SJSA1 (cell line): ENCODE data around the gene EPHA2. TPM values are rescaled to one million over a fixed set of nuclear protein-coding genes. Genes with fewer than 3 reads are reported as not detected.
"Not testable (repeated sequence)": the region's sequence is repeated elsewhere in the genome, so short reads cannot be mapped to it uniquely, and the experiment has no call there.

ENCODE experiments used
- DNase-seq, 2 experiments: peaks; one replicate each; pipeline ENCODE4 v3.0.0-alpha.2; 2015 to 2020; ENCODE audit warnings: low spot score in 2 of 2, low read depth in 1 of 2
- H3K27ac ChIP-seq: fragments of 250-450 bp; sonication (Bioruptor Pico); 2 replicates; pipeline ENCODE4 v1.5.1; 2020; ENCODE audit warnings: mild to moderate bottlenecking, moderate library complexity
- H3K27me3 ChIP-seq: fragments of 250-450 bp; sonication (Bioruptor Pico); replicated peaks from 2 replicates; pipeline ENCODE4 v1.5.1; 2020; ENCODE audit warnings: mild to moderate bottlenecking, moderate library complexity
- H3K36me3 ChIP-seq: fragments of 250-450 bp; sonication (Bioruptor Pico); 2 replicates; pipeline ENCODE4 v1.5.1; 2020; ENCODE audit warnings: mild to moderate bottlenecking
- H3K4me1 ChIP-seq: fragments of 250-450 bp; sonication (Bioruptor Pico); replicated peaks from 2 replicates; pipeline ENCODE4 v1.6.1; 2021; ENCODE audit warnings: mild to moderate bottlenecking
- H3K4me3 ChIP-seq: fragments of 250-450 bp; sonication (Bioruptor Pico); 2 replicates; pipeline ENCODE4 v1.5.1; 2020; ENCODE audit warnings: mild to moderate bottlenecking
- H3K9me3 ChIP-seq: fragments of 250-450 bp; sonication (Bioruptor Pico); replicated peaks from 2 replicates; pipeline ENCODE4 v1.5.1; 2020; ENCODE audit warnings: mild to moderate bottlenecking
- total RNA-seq: library from RNA; depleted of rRNA; stranded (reverse); fragments of >200 nt; shearing (Covaris generic); gene quantifications from 2 replicates; pipeline ENCODE4 v1.2.3, GENCODE V29; 2014

The EPHA2 gene
- total RNA-seq, 1 experiment from 2014 or later = 51.0 TPM

DNA sequence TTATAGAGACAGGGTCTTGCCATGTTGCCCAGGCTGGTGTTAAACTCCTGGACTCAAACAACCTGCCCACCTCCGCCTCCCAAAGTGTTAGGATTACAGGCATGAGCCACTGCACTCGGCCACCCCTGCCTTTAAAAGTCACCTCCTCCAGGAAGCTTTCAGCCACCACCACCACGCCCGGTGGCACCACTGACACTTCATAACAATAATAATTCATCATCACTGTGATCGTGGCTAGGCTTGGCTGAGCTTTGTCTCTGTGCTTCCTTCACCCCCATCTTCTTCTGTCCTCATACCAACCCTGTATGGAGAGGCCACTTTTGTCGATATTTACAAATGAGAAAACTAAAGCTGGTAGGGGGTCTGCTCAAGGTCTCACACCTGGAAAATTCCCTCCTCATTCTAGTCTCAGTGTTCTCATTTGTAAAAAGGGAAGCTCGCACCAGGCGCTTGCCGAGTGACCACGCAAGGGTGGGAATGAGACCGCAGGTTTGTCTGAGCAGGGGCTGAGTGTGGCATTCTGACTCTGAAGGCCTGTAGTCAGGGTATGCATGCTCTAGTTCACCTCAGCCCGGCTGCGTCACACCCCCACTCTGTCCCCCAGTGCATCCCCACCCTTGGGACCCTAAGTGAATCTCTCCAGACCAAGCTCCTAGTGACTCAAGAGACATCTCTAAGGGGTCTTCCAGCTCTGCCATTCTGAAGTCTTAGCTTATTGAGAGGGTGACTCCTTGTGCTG, 12.9 kb upstream of the EPHA2 start:
- H3K27me3 ChIP-seq = no peaks in the 10 kb centered on the region
- no peak overlapping the region for H3K27ac ChIP-seq
- no peaks in the 10 kb centered on the region for H3K36me3 ChIP-seq
- peaks cover 26% of the 10 kb centered on the region for H3K4me1 ChIP-seq
- no peak overlapping the region for H3K4me3 ChIP-seq
- no peaks in the 10 kb centered on the region for H3K9me3 ChIP-seq
- no peak for DNase-seq

DNA sequence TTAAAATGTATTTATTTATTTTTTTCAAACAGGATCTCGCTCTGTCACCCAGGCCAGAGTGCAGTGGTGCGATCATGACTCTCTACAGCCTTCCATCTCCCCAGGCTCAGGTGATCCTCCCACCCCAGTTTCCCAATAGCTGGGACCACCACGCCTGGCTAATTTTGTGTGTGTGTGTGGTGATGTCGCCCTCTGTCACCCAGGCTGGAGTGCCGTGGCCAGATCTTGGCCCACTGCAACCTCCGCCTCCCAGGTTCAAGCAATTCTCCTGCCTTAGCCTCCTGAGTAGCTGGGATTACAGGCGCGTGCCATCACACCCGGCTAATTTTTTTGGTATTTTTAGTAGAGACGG, 12.3 kb upstream of the EPHA2 start:
- not testable (repeated sequence) for DNase-seq, H3K36me3 ChIP-seq, H3K4me3 ChIP-seq, H3K27ac ChIP-seq, H3K27me3 ChIP-seq, H3K9me3 ChIP-seq
- H3K4me1 ChIP-seq = peaks cover 26% of the 10 kb centered on the region

DNA sequence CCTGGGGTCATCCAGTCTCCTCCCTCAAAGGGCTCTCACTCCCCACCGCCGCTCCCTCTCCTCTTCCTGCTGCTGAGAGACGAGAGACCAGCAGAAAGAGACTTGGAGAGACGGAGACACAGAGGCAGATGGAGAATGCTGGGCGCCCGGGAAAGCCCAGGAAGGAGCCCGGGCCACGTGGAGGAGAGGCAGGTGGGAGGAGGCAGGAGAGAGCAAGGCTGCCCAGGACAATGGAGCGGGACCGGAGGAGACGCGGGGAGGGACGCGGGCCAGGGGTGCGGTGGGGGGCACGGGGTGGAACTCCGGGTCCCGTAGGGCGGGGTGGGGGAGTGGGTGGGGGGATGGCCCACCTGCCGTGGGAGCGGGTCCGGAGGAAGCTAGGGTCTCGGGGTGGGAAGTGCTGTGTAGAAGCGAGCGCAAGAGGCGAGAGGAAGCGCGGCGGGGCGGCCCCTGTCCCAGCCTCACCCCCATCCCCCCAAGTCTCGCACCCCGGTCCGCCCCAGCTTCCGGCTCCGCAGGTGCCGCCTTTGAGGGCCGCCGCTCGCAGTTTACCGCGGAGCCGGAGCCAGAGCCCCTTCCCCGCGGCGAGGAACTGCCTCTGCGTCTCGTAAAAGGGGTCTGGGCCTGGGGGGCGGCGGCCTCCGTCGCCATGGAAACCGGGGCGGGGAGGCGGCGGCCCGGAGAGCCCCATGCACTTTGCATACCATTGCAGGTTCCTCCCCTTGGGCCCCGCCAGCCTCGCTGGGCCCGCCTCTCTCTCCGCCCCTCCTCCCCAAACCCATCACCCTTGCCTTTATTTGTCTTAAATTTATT, 11.7 kb upstream of the EPHA2 start:
- DNase-seq = no peak
- H3K4me1 ChIP-seq = peaks cover 20% of the 10 kb centered on the region
- no peak overlapping the region for H3K4me3 ChIP-seq
- H3K27me3 ChIP-seq = no peaks in the 10 kb centered on the region
- H3K36me3 ChIP-seq = no peaks in the 10 kb centered on the region
- no peaks in the 10 kb centered on the region for H3K9me3 ChIP-seq
- H3K27ac ChIP-seq = no peak overlapping the region

DNA sequence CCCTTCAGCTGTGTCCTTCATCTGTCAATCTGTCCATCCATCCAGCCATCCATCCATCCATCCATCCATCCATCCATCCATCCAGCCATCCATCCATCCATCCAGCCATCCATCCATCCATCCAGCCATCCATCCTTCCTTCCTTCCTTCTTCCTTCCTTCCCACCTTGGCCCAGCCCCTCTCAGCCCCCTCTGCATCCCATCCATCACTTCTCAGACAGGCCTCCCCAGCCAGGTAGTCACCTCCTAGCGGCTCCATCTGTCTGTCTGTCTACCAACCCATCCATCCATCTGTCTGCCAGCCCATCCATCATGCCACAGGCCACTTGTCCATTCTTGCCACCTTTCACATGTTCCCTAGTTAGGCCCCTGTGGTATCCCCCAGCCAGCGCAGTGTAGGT, 10.2 kb upstream of the EPHA2 start:
- DNase-seq = no peak
- Histone ChIP-seq H3K27ac (no peak overlapping the region), H3K27me3 (no peaks in the 10 kb centered on the region), H3K36me3 (no peaks in the 10 kb centered on the region), H3K4me3 (no peak overlapping the region), H3K4me1 (peaks cover 16% of the 10 kb centered on the region), H3K9me3 (no peaks in the 10 kb centered on the region)

DNA sequence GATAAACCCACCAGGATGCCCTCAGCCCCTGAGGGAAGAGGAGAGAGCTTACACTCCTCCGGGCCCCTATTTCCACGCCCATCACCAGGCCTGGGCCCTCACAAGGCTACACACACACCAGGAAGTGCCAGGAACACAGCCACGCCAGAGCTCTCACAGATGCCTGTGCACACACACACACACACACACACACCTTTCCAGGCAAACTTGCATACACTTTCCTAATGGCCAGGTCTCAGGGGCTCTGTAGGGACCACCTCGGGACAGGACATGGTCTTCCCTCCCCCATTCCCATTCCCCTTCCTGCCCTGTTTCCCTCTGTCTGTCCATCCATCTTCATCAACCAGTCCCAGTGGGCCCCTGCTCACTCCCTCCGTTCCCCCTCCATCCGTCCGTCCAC, 9.7 kb upstream of the EPHA2 start:
- Histone ChIP-seq H3K27ac (no peak overlapping the region), H3K36me3 (no peaks in the 10 kb centered on the region), H3K9me3 (no peaks in the 10 kb centered on the region), H3K4me1 (peaks cover 16% of the 10 kb centered on the region), H3K27me3 (no peaks in the 10 kb centered on the region), H3K4me3 (no peak overlapping the region)
- no peak for DNase-seq

DNA sequence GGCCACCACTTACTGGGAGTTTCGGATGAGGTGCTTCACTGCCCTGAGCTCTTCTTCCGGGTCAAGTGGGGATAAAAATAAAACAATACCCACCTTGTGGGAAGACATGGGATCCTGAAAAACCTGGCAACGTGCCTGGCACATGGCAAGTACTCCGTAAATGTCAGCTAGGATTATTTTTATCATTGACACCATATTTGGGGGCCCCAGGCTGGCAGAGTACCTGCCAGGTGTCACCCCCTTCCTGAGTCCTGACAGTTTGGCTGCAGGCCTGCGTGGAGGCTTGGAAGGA, 9.2 kb upstream of the EPHA2 start:
- no peak overlapping the region for H3K27ac ChIP-seq
- no peaks in the 10 kb centered on the region for H3K27me3 ChIP-seq
- H3K36me3 ChIP-seq = no peaks in the 10 kb centered on the region
- H3K4me1 ChIP-seq = peaks cover 16% of the 10 kb centered on the region
- H3K9me3 ChIP-seq = no peaks in the 10 kb centered on the region
- no peak for DNase-seq
- H3K4me3 ChIP-seq = no peak overlapping the region

DNA sequence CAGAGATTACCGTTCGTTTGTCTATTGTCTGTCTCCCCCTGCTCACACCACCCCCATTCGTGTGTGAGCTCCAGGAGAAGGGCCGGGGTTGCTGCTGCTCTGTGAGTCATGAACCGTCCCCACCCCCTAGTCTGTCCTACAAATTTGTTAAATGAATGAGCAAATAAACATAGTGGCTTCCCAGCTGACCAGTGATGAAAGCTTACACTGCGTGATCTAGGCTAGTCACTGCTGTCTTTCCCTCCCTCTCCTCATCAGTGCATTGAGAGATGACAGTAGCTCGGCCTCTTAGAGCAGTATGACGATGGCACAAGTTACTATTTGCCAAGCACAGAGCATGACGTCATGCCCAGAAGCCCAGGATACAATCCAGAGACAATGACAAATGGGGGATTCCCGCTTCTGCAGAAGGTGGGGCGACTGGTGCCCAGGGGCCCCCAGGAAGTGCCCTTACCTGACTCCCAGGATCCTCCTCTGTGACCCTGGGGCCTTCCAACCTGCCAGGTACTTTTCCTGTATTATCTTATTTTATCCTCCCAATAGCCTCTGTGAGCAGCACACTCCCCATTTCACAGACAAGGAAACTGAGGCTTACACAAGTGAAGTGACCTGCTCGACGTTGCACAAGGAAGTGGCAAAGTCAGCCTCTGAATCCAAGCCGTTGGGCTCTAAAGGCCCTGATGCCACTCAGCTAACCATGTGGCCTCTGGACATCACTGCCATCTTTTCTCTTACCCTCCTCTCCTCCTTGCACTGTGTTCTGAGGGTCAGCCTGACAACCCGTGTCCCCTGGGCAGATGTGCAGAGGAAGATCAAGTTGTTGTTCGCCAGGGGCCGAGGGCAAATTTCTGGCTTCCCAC, 8.6 kb upstream of the EPHA2 start:
- Histone ChIP-seq H3K27ac (peak overlapping the region; percentile 24), H3K36me3 (no peaks in the 10 kb centered on the region)
- peak; percentile 97 to 98 for DNase-seq

DNA sequence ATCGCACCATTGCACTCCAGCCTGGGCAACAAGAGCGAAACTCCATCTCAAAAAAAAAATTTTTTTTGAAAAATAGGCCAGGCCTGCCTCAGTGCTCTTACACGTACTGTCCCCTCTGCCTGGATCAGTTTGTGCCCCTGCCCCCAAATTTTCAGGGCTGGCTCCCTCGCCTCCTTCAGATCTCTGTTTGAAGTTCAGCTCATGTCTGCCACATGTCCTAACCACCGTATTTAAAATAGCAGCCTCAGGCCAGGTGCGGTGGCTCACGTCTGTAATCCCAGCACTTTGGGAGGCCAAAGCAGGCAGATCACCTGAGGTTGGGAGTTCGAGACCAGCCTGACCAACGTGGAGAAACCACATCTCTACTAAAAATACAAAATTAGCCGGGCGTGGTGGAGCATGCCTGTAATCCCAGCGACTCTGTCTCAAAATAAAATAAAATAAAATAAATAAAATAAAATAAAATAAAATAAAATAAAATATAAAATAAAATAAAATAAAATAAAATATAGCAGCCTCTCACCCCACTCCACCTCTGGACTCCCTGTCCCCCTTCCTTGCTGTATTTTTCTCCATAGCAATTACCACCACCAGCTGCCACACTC, 7.8 kb upstream of the EPHA2 start:
- not testable (repeated sequence) for H3K36me3 ChIP-seq, H3K27me3 ChIP-seq, H3K27ac ChIP-seq, DNase-seq, H3K4me3 ChIP-seq, H3K9me3 ChIP-seq
- H3K4me1 ChIP-seq = peaks cover 16% of the 10 kb centered on the region

More for the DNA sequence above, 8.6 kb upstream of the EPHA2 start:
- no peaks in the 10 kb centered on the region for H3K9me3 ChIP-seq
- H3K27me3 ChIP-seq = no peaks in the 10 kb centered on the region
- peaks cover 16% of the 10 kb centered on the region for H3K4me1 ChIP-seq
- no peak overlapping the region for H3K4me3 ChIP-seq

DNA sequence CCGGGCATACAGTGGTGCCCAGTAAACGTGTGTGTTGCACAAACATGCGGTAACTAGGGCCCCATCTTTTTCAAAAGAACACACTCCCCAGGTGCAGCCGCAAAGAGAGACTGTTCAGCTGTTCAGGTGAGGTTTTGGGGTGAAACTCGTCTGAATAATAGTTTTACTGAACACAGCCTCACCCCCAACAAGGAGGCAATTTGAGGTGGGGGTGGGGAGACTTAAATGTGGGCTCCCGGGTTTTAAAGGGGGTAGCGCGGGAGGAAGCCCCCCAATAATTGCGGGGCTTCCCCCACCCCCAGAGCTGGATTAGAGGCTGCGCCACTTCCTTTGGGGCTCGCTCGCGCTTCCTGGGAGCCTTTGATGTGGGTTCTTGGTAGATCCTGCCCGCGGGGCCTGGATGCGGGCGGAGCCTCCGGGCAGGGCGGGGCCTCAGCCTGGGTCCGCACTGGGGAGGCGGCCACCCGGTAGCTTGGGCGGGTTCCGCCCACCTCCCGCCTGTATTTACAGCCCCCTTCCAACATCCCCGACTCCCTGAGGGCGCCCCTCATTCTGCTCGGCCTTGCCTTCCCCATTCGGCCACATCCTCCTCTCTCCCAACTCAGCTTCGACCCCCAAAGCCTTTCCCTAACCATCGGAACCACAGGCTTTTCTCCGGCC, 6.4 kb upstream of the EPHA2 start:
- Histone ChIP-seq H3K4me1 (peaks cover 17% of the 10 kb centered on the region), H3K4me3 (no peak overlapping the region), H3K9me3 (no peaks in the 10 kb centered on the region), H3K27me3 (no peaks in the 10 kb centered on the region), H3K27ac (no peak overlapping the region), H3K36me3 (no peaks in the 10 kb centered on the region)
- DNase-seq = no peak

DNA sequence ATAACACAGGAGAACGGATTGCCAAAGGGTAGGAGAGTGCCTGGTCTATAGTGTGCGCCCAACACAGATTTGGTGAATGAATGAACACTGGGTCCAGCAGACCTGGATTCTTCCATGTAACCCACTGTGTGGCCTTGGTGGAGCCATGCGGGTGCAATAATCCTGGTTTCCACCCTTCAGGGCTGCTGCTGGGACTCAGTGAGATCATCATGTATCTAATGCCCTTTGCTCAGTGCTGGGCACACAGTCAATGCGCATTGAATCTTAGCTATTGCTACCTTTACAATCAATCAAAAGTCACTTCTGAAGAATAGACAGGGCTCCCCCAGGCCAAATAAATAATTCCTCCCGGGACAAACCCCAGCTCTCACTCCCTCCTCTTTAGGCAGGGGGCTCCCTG, 5.8 kb upstream of the EPHA2 start:
- Histone ChIP-seq H3K4me3 (no peak overlapping the region), H3K27ac (no peak overlapping the region), H3K36me3 (no peaks in the 10 kb centered on the region), H3K4me1 (peaks cover 22% of the 10 kb centered on the region), H3K9me3 (no peaks in the 10 kb centered on the region), H3K27me3 (no peaks in the 10 kb centered on the region)
- DNase-seq = no peak

DNA sequence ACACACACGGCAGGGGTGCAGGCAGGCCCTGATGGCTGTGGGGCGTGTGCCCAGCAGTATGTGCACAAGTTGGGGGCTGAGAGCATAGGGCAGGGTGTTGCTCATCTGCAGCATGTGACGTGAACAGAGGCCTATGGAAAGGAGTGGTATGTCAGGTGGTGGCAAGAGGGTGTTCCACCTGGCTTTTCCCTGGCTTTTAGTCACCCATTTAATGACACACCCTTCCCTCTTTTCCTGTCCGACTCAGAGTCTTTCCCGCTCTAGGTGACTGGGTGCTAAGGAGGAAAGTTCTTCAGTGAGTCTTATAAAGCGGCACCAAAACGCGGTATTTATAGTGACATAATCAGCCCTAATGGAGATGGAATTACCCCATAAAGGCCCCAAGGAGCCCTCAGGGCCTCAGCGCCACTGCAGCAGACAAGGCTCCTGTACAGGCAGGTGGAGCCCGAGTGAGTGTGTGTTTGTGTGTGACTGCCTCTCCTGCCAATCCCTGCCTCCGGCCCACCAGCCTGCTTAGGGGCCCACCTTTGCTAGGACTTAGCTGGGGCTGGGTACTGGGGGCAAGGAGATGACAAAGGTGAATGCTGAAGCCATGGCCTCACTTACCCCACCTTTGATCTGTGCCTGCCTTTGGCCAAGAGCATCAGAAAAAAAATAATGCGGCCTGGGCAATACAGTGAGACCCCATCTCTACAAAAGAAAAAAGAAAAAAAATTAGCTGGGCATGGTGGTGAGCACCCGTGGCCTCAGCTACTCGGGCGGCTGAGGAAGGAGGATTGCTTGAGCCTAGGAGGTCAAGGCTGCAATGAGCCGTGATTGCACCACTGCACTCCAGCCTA, 3.3 kb upstream of the EPHA2 start:
- H3K4me1 ChIP-seq = peaks cover 23% of the 10 kb centered on the region
- no peaks in the 10 kb centered on the region for H3K27me3 ChIP-seq
- H3K36me3 ChIP-seq = peaks cover 8% of the 10 kb centered on the region
- H3K9me3 ChIP-seq = no peaks in the 10 kb centered on the region
- no peak for DNase-seq
- no peak overlapping the region for H3K27ac ChIP-seq
- no peak overlapping the region for H3K4me3 ChIP-seq

DNA sequence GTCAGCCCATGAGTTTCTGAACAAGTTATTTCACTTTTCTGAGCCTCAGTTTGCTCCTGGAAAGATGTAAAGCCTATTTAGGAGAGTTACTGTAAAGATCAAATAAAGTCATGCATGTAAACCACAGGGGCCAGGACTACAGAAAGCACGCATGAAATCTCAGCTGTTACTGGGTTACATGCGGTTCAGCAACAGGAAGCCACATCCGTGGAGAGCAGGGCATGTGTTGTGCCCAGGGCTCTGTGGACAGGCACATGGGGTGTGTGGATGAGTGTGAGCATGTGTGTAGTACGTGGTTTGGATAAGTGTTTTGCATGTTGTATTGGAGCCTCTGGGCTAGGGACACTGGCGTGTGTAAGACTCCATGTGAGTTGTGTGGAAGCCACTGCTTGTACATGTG, 2.2 kb upstream of the EPHA2 start:
- no peak overlapping the region for H3K4me3 ChIP-seq
- H3K4me1 ChIP-seq = peaks cover 28% of the 10 kb centered on the region
- no peaks in the 10 kb centered on the region for H3K9me3 ChIP-seq
- no peak for DNase-seq
- no peaks in the 10 kb centered on the region for H3K27me3 ChIP-seq
- H3K36me3 ChIP-seq = peaks cover 20% of the 10 kb centered on the region
- no peak overlapping the region for H3K27ac ChIP-seq
